Lung (tissue), 12 donors: ENCODE data around the gene ENTHD1. TPM values are rescaled to one million over a fixed set of nuclear protein-coding genes. Genes with fewer than 3 reads are reported as not detected.

Experiments
- ATAC-seq: fragments of 200-7000 bp; cut with Tn5 transposase; one replicate; pipeline ENCODE4 v1.9.1; 2020; ENCODE audit warnings: moderate number of reproducible peaks; ENCODE audit not compliant: insufficient read depth, low FRiP score
- DNase-seq, 3 donors: peaks; one replicate each; pipeline ENCODE4 v3.0.0-alpha.2; 2013 to 2017
- H3K27ac ChIP-seq, 2 donors: one replicate each; pipeline ENCODE4 v1.5.1; 2013; ENCODE audit warnings: mild to moderate bottlenecking in 2 of 2, moderate library complexity in 2 of 2, control low read depth in 1 of 2, inconsistent platforms in 1 of 2, low read depth in 1 of 2, low read length in 1 of 2
- H3K27me3 ChIP-seq, 3 donors: one replicate each; pipeline ENCODE4 v1.5.1; 2013; ENCODE audit warnings: low read length in 2 of 3; ENCODE audit not compliant: control insufficient read depth in 3 of 3, insufficient read depth in 3 of 3
- H3K36me3 ChIP-seq, 4 donors: one replicate each; pipeline ENCODE4 v1.5.1; 2013; ENCODE audit warnings: low read length in 4 of 4, mild to moderate bottlenecking in 1 of 4, moderate library complexity in 1 of 4; ENCODE audit not compliant: control insufficient read depth in 4 of 4, insufficient read depth in 4 of 4
- H3K4me1 ChIP-seq, 5 donors: one replicate each; pipeline ENCODE4 v1.5.1; 2013; ENCODE audit warnings: low read length in 5 of 5, mild to moderate bottlenecking in 2 of 5, moderate library complexity in 1 of 5; ENCODE audit not compliant: control insufficient read depth in 5 of 5, insufficient read depth in 5 of 5
- H3K4me3 ChIP-seq: one replicate; pipeline ENCODE4 v1.5.1; 2013; ENCODE audit warnings: mild to moderate bottlenecking, control low read depth, moderate library complexity
- H3K9ac ChIP-seq, 2 donors: one replicate each; pipeline ENCODE4 v1.5.1; 2013; ENCODE audit warnings: low read length in 2 of 2, control low read depth in 1 of 2; ENCODE audit not compliant: insufficient read depth in 1 of 2
- H3K9me3 ChIP-seq, 4 donors: one replicate each; pipeline ENCODE4 v1.5.1; 2013; ENCODE audit warnings: low read length in 3 of 4, mild to moderate bottlenecking in 1 of 4, moderate library complexity in 1 of 4; ENCODE audit not compliant: control insufficient read depth in 4 of 4, insufficient read depth in 3 of 4
- CTCF ChIP-seq: IDR thresholded peaks from 2 replicates; pipeline ENCODE4 v1.5.1; 2012; ENCODE audit warnings: mild to moderate bottlenecking; ENCODE audit errors: control extremely low read depth, extremely low read depth
- WGBS, 2 donors: extraction: QIAGEN DNeasy Blood & Tissue Kit; methylation state at CpG; one replicate each; pipeline ENCODE4 v1.1.7; 2013; 5-methylcytosine and 5-hydroxymethylcytosine counted together
- polyA plus RNA-seq, 2 donors: library from polyadenylated mRNA; stranded (reverse); fragments of 200-250 nt; gene quantifications; one replicate each; pipeline ENCODE4 v1.2.1, GENCODE V29; 2013
- total RNA-seq, 2 donors: library from RNA; depleted of rRNA in 1 of 2; stranded (reverse); fragments of >200 nt in 1 of 2; gene quantifications; one replicate each; pipeline ENCODE4 v1.2.1, GENCODE V29; 2014 to 2021
- donor health status: control.
- donor health status: control.
- donor health status: Bipolar disorder and iron deficiency.
- donor health status: healthy.
- donor health status: DM: yes; HTN: yes; CAD: no.

ENTHD1 gene
- total and polyA plus RNA-seq, 4 donors = 0.04 to 0.15 TPM; not detected in 2

- no peak for TF ChIP-seq CTCF
- H3K27me3 ChIP-seq = peaks cover 0 to 39% (median 4%) of the 10 kb centered on the region in 3 donors
- no peak overlapping the region for H3K4me3 ChIP-seq
- no peak overlapping the region for H3K9ac ChIP-seq
- DNase-seq (no peak), ATAC-seq (no peak)
- WGBS, 2 donors = 35 to 49% methylated on average over 5 of the region's 5 CpGs
- no peaks in the 10 kb centered on the region for H3K36me3 ChIP-seq
- no peaks in the 10 kb centered on the region for H3K9me3 ChIP-seq
- H3K27ac ChIP-seq = no peak overlapping the region
- H3K4me1 ChIP-seq = peaks cover 0 to 45% (median 5%) of the 10 kb centered on the region in 5 donors
Measured at GRCh38 chr22:39923696-39924095, 30.1 kb upstream of the ENTHD1 start.

GRCh38 chr22:39920134-39920743, 26.7 kb upstream of the ENTHD1 start:
- H3K4me1 ChIP-seq = peaks cover 0 to 43% (median 4%) of the 10 kb centered on the region in 5 donors
- TF ChIP-seq CTCF = no peak
- no peaks in the 10 kb centered on the region for H3K9me3 ChIP-seq
- H3K9ac ChIP-seq = no peak overlapping the region
- DNase-seq (no peak), ATAC-seq (no peak)
- 73 to 86% methylated on average over 8 of the region's 8 CpGs for WGBS, 2 donors
- H3K27ac ChIP-seq = no peak overlapping the region
- H3K4me3 ChIP-seq = no peak overlapping the region
- no peaks in the 10 kb centered on the region for H3K36me3 ChIP-seq
- H3K27me3 ChIP-seq = peaks cover 0 to 39% (median 3%) of the 10 kb centered on the region in 3 donors

GRCh38 chr22:39917776-39918495, 24.4 kb upstream of the ENTHD1 start:
- peaks cover 0 to 50% (median 15%) of the 10 kb centered on the region in 3 donors for H3K27me3 ChIP-seq
- H3K4me3 ChIP-seq = no peak overlapping the region
- H3K9ac ChIP-seq = no peak overlapping the region
- H3K36me3 ChIP-seq = no peaks in the 10 kb centered on the region
- TF ChIP-seq CTCF = no peak
- 43 to 56% methylated on average over 12 of the region's 12 CpGs for WGBS, 2 donors
- H3K9me3 ChIP-seq = no peaks in the 10 kb centered on the region
- peaks cover 0 to 36% (median 4%) of the 10 kb centered on the region in 5 donors for H3K4me1 ChIP-seq
- DNase-seq = peak; percentile 54 to 92 (median 86)
- ATAC-seq = no peak
- no peak overlapping the region for H3K27ac ChIP-seq
